ENCODE measurements around the gene CYGB. TPM values are rescaled to one million over a fixed set of nuclear protein-coding genes. Genes with fewer than 3 reads are reported as not detected.

Gene CYGB
- total and polyA plus RNA-seq, 2 of the 13 experiments (the other 11 are each of a cell fraction or from before 2014, with no cell fraction given): 18.9 to 27.1 TPM

GRCh38 chr17:76500074-76500746 lies 37.3 kb downstream of the CYGB start (continued):
- TF ChIP-seq STAG1 (CRISPR knock-in tag; IDR thresholded peaks at IDR 0.05) (no peak), CENPT (CRISPR knock-in tag; IDR thresholded peaks at IDR 0.05; ENCODE audit: low read depth) (no peak), YY1 (IDR thresholded peaks at IDR 0.05; ENCODE audit: insufficient read depth, insufficient replicate concordance, low read depth, low read length) (no peak), ZBTB21 (CRISPR knock-in tag; IDR thresholded peaks at IDR 0.05) (no peak), HNF4G (IDR thresholded peaks at IDR 0.05; ENCODE audit: borderline replicate concordance, low read depth, low read length) (no peak), HNF4G (CRISPR knock-in tag; IDR thresholded peaks at IDR 0.05; ENCODE audit: borderline replicate concordance, low read depth) (no peak), CSRNP1 (CRISPR knock-in tag; IDR thresholded peaks at IDR 0.05) (peak; percentile 47; the same call in 1 of the 2 replicates), ZSCAN5A (CRISPR knock-in tag; IDR thresholded peaks at IDR 0.05; ENCODE audit: borderline replicate concordance) (peak; percentile 70; the same call in 1 of the 2 replicates), ZNF501 (CRISPR knock-in tag; IDR thresholded peaks at IDR 0.05) (peak; percentile 25; the same call in 1 of the 2 replicates), HHEX (CRISPR knock-in tag; IDR thresholded peaks at IDR 0.05) (no peak), ZNF792 (CRISPR knock-in tag; IDR thresholded peaks at IDR 0.05) (no peak), DBP (CRISPR knock-in tag; IDR thresholded peaks at IDR 0.05; ENCODE audit: not compliant biosample characterization) (no peak), TCF7 (IDR thresholded peaks at IDR 0.05; ENCODE audit: low read depth) (0 out of 2 replicates have a peak, but pooled peaks have one; percentile 2), ZNF430 (CRISPR knock-in tag; IDR thresholded peaks at IDR 0.05) (no peak), ZBTB42 (CRISPR knock-in tag; IDR thresholded peaks at IDR 0.05) (no peak), MATR3 (CRISPR knock-in tag; IDR thresholded peaks at IDR 0.05) (no peak), ZBTB49 (CRISPR knock-in tag; IDR thresholded peaks at IDR 0.05; ENCODE audit: borderline replicate concordance) (no peak), TAF1 (CRISPR knock-in tag; IDR thresholded peaks at IDR 0.05) (no peak), RBM22 (optimal IDR thresholded peaks at IDR 0.05; ENCODE audit: low read length) (no peak), CREM (IDR thresholded peaks at IDR 0.05) (no peak), CREM (CRISPR knock-in tag; IDR thresholded peaks at IDR 0.05) (no peak), ZNF674 (CRISPR knock-in tag; IDR thresholded peaks at IDR 0.05; ENCODE audit: low read depth) (no peak), SALL1 (CRISPR knock-in tag; IDR thresholded peaks at IDR 0.05) (no peak; the same call in 1 of the 2 replicates), ZNF180 (CRISPR knock-in tag; IDR thresholded peaks at IDR 0.05; ENCODE audit: borderline replicate concordance, low read depth) (no peak), EED (CRISPR knock-in tag; IDR thresholded peaks at IDR 0.05) (no peak), ZNF432 (CRISPR knock-in tag; IDR thresholded peaks at IDR 0.05; ENCODE audit: borderline replicate concordance) (no peak)
